Esophagus squamous epithelium (tissue), 4 donors: ENCODE data around the gene SLC30A4.

Experiments
- POLR2A ChIP-seq, 4 donors: fragments of 450-650 bp; IDR thresholded peaks; one replicate each; pipeline ENCODE4 v1.6.1; 2017; ENCODE audit warnings: antibody characterized with exemption in 4 of 4, mild to moderate bottlenecking in 4 of 4, moderate library complexity in 3 of 4
- TF ChIP-seq, protein P1 (sequence below), 6 experiments: fragments of 450-650 bp in 4 of 6; fragments of 200-600 bp in 2 of 6; sonication (generic) in 2 of 6; IDR thresholded peaks; one replicate each; pipeline ENCODE4 v1.5.1; 2016 to 2019; ENCODE audit warnings: antibody characterized with exemption in 6 of 6, mild to moderate bottlenecking in 4 of 6, moderate library complexity in 4 of 6

DNA sequence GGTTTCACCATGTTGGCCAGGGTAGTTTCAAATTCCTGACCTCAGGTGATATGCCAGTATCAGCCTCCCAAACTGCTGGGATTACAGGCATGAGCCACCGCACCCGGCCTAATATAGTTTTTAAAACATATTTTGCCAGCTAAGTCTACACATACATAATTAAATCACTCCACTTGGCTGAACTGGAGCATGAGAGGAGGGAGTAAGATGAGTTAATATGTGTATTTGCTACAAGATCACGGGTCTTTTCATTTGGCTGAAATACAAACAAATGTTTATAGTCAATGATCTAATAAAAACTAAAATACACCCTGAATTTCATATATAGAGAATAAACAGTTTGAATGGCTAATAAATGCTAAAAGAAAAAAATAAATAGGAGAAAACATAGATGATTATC is 25.3 kb downstream of the SLC30A4 start:
- no peak for TF ChIP-seq POLR2A (IDR thresholded peaks at IDR 0.05)
- TF ChIP-seq, protein P1, sequence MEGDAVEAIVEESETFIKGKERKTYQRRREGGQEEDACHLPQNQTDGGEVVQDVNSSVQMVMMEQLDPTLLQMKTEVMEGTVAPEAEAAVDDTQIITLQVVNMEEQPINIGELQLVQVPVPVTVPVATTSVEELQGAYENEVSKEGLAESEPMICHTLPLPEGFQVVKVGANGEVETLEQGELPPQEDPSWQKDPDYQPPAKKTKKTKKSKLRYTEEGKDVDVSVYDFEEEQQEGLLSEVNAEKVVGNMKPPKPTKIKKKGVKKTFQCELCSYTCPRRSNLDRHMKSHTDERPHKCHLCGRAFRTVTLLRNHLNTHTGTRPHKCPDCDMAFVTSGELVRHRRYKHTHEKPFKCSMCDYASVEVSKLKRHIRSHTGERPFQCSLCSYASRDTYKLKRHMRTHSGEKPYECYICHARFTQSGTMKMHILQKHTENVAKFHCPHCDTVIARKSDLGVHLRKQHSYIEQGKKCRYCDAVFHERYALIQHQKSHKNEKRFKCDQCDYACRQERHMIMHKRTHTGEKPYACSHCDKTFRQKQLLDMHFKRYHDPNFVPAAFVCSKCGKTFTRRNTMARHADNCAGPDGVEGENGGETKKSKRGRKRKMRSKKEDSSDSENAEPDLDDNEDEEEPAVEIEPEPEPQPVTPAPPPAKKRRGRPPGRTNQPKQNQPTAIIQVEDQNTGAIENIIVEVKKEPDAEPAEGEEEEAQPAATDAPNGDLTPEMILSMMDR (IDR thresholded peaks at IDR 0.05): no peak
